GM23338 (cell line): ENCODE results near the gene CASP8. TPM values are rescaled to one million over a fixed set of nuclear protein-coding genes. Genes with fewer than 3 reads are reported as not detected.

ENCODE experiments used
- ATAC-seq: fragments of 200-7000 bp; cut with Tn5 transposase; 3 replicates; pipeline ENCODE4 v1.9.1; 2020
- DNase-seq: peaks from one replicate; pipeline ENCODE4 v3.0.0-alpha.2; 2015; ENCODE audit warnings: low spot score
- H2AFZ ChIP-seq: fragments of 200-600 bp; sonication (generic); 2 replicates; pipeline ENCODE4 v1.8.0; 2016; ENCODE audit warnings: antibody characterized with exemption, mild to moderate bottlenecking, moderate library complexity
- H3F3A ChIP-seq: fragments of 200-600 bp; sonication (generic); replicated peaks from 2 replicates; pipeline ENCODE4 v1.8.0; 2017; ENCODE audit warnings: antibody characterized with exemption, mixed run types, low read depth
- H3K27ac ChIP-seq: fragments of 200-600 bp; sonication (generic); 2 replicates; pipeline ENCODE4 v1.6.1; 2016; ENCODE audit warnings: low read depth
- H3K27me3 ChIP-seq: fragments of 200-600 bp; sonication (generic); 2 replicates; pipeline ENCODE4 v1.8.0; 2016; ENCODE audit warnings: mild to moderate bottlenecking, mixed run types, moderate library complexity; ENCODE audit not compliant: insufficient read depth
- H3K36me3 ChIP-seq: fragments of 200-600 bp; sonication (generic); 2 replicates; pipeline ENCODE4 v1.8.0; 2016; ENCODE audit warnings: mild to moderate bottlenecking; ENCODE audit not compliant: insufficient read depth
- H3K4me1 ChIP-seq: fragments of 200-600 bp; sonication (generic); 2 replicates; pipeline ENCODE4 v1.8.0; 2016; ENCODE audit warnings: mild to moderate bottlenecking, moderate library complexity; ENCODE audit not compliant: insufficient read depth
- H3K4me2 ChIP-seq: fragments of 200-600 bp; sonication (generic); 2 replicates; pipeline ENCODE4 v1.7.1; 2017; ENCODE audit warnings: mixed run types
- H3K4me3 ChIP-seq: fragments of 200-600 bp; sonication (generic); 2 replicates; pipeline ENCODE4 v1.6.1; 2016; ENCODE audit warnings: mixed run types
- H3K79me2 ChIP-seq: fragments of 200-600 bp; sonication (generic); replicated peaks from 2 replicates; pipeline ENCODE4 v1.8.0; 2017; ENCODE audit warnings: mild to moderate bottlenecking; ENCODE audit not compliant: insufficient read depth
- H3K9me2 ChIP-seq: fragments of 200-600 bp; sonication (generic); 2 replicates; pipeline ENCODE4 v1.8.0; 2017; ENCODE audit not compliant: insufficient read depth
- H4K20me1 ChIP-seq: fragments of 200-600 bp; sonication (generic); replicated peaks from 2 replicates; pipeline ENCODE4 v1.8.0; 2017; ENCODE audit warnings: mild to moderate bottlenecking; ENCODE audit not compliant: insufficient read depth
- H3K27ac Mint-ChIP-seq: 2 replicates; pipeline ENCODE4 v1.8.0; 2020; ENCODE audit warnings: inconsistent platforms, mild to moderate bottlenecking, moderate library complexity, mixed read lengths
- H3K27me3 Mint-ChIP-seq: 3 replicates; pipeline ENCODE4 v1.8.0; 2022; ENCODE audit warnings: low read depth, mild to moderate bottlenecking, moderate library complexity, mixed read lengths, inconsistent platforms; ENCODE audit not compliant: insufficient read depth, poor library complexity
- H3K36me3 Mint-ChIP-seq: 3 replicates; pipeline ENCODE4 v1.8.0; 2021; ENCODE audit warnings: low read depth, mild to moderate bottlenecking, inconsistent platforms, moderate library complexity, mixed read lengths
- H3K4me1 Mint-ChIP-seq: 3 replicates; pipeline ENCODE4 v1.8.0; 2020; ENCODE audit warnings: mild to moderate bottlenecking, inconsistent platforms, mixed read lengths
- H3K4me3 Mint-ChIP-seq: 3 replicates; pipeline ENCODE4 v1.8.0; 2021; ENCODE audit warnings: moderate library complexity, mild to moderate bottlenecking, inconsistent platforms, mixed read lengths
- H3K9me3 Mint-ChIP-seq: 3 replicates; pipeline ENCODE4 v1.8.0; 2020; ENCODE audit warnings: moderate library complexity, mild to moderate bottlenecking, inconsistent platforms, mixed read lengths
- CREB1 ChIP-seq: fragments of 250-450 bp; sonication (Bioruptor Pico); IDR thresholded peaks from 2 replicates; pipeline ENCODE4 v1.5.0; 2020; ENCODE audit warnings: low read depth, mild to moderate bottlenecking, moderate library complexity
- CTCF ChIP-seq, 2 experiments: fragments of 200-600 bp in 1 of 2; sonication (generic) in 1 of 2; conservative IDR thresholded peaks; 2 replicates each; pipeline versions ENCODE4 v1.5.1 to v1.6.1; 2016 to 2017; ENCODE audit warnings: antibody characterized with exemption in 2 of 2, low read depth in 2 of 2, mild to moderate bottlenecking in 2 of 2, moderate library complexity in 1 of 2
- ETS1 ChIP-seq: IDR thresholded peaks from 2 replicates; pipeline ENCODE4 v1.6.1; 2016; ENCODE audit warnings: antibody characterized with exemption
- EZH2 ChIP-seq: fragments of 200-600 bp; sonication (generic); IDR thresholded peaks from one replicate; pipeline ENCODE4 v1.8.0; 2017; ENCODE audit warnings: antibody characterized with exemption, mild to moderate bottlenecking, low read depth; ENCODE audit not compliant: unreplicated experiment
- EZH2phosphoT487 ChIP-seq: fragments of 200-600 bp; sonication (generic); IDR thresholded peaks from one replicate; pipeline ENCODE4 v1.8.1; 2018; ENCODE audit warnings: antibody characterized with exemption; ENCODE audit not compliant: unreplicated experiment
- JUNB ChIP-seq: IDR thresholded peaks from one replicate; pipeline ENCODE4 v1.6.1; 2016; ENCODE audit warnings: antibody characterized with exemption; ENCODE audit not compliant: unreplicated experiment
- NANOG ChIP-seq: IDR thresholded peaks from 2 replicates; pipeline ENCODE4 v1.6.1; 2016; ENCODE audit warnings: antibody characterized with exemption, borderline replicate concordance
- POLR2AphosphoS5 ChIP-seq: IDR thresholded peaks from 2 replicates; pipeline ENCODE4 v1.6.1; 2016; ENCODE audit warnings: antibody characterized with exemption, low read depth
- REST ChIP-seq: IDR thresholded peaks from one replicate; pipeline ENCODE4 v1.6.1; 2018; ENCODE audit warnings: antibody characterized with exemption; ENCODE audit not compliant: unreplicated experiment
- ZNF114 ChIP-seq: fragments of 250-450 bp; sonication (Bioruptor Pico); IDR thresholded peaks from 2 replicates; pipeline ENCODE4 v1.5.0; 2020; ENCODE audit warnings: mild to moderate bottlenecking, moderate library complexity
- ZNF331 ChIP-seq: fragments of 250-450 bp; sonication (Bioruptor Pico); IDR thresholded peaks from 2 replicates; pipeline ENCODE4 v1.5.0; 2020; ENCODE audit warnings: low read depth, mild to moderate bottlenecking, moderate library complexity
- polyA plus RNA-seq: library from polyadenylated mRNA; unstranded; fragments of >200 nt; fragmentation: Nextera tagmentation; extraction: Ambion mirVana; gene quantifications from 2 replicates; pipeline ENCODE4 v1.2.1, GENCODE V29; 2016
- total RNA-seq: library from RNA; depleted of rRNA; stranded (reverse); fragments of >200 nt; shearing (Covaris generic); gene quantifications from 2 replicates; pipeline ENCODE4 v1.2.3, GENCODE V29; 2014

CASP8 gene
- total and polyA plus RNA-seq, 2 experiments from 2014 or later = 2.3 to 3.6 TPM

- no peak for TF ChIP-seq ETS1
- TF ChIP-seq ZNF114 = no peak
- TF ChIP-seq NANOG = no peak
- no peak for TF ChIP-seq REST
- no peak; the same call in 1 of the 2 replicates for TF ChIP-seq CREB1 (CRISPR knock-in tag)
- TF ChIP-seq EZH2 = no peak
- TF ChIP-seq POLR2AphosphoS5 = no peak
- TF ChIP-seq ZNF331 (CRISPR knock-in tag) = no peak
- no peak for TF ChIP-seq CTCF (conservative IDR thresholded peaks at IDR 0.05; ENCODE audit: low read depth in 2 of 2)
- no peak for TF ChIP-seq EZH2phosphoT487
- TF ChIP-seq JUNB = no peak
Observed at GRCh38 chr2:201220102-201220570, 40.2 kb upstream of the CASP8 start (continued).

- no peaks in the 10 kb centered on the region for H3K36me3 ChIP-seq
- no peak overlapping the region for H3K4me3 Mint-ChIP-seq
- H3K27ac ChIP-seq = no peak overlapping the region
- H3K9me3 Mint-ChIP-seq = no peaks in the 10 kb centered on the region; the same call in 1 of the 3 replicates
- peaks cover 10% of the 10 kb centered on the region; the same call in 1 of the 3 replicates for H3K36me3 Mint-ChIP-seq
- peaks cover 24% of the 10 kb centered on the region for H3K4me1 Mint-ChIP-seq
- no peaks in the 10 kb centered on the region for H3F3A ChIP-seq
- no peaks in the 10 kb centered on the region for H3K79me2 ChIP-seq
- no peak overlapping the region for H3K4me3 ChIP-seq
- peaks cover 2% of the 10 kb centered on the region for H3K27me3 Mint-ChIP-seq
- no peak overlapping the region for H2AFZ ChIP-seq
- H3K4me2 ChIP-seq = no peak overlapping the region
- no peaks in the 10 kb centered on the region; the same call in 1 of the 2 replicates for H3K9me2 ChIP-seq
- no peak overlapping the region for H3K27ac Mint-ChIP-seq
- no peaks in the 10 kb centered on the region for H3K27me3 ChIP-seq
- no peaks in the 10 kb centered on the region for H4K20me1 ChIP-seq
- no peak for DNase-seq
- no peak for ATAC-seq
- H3K4me1 ChIP-seq = peaks cover 19% of the 10 kb centered on the region
- no peak for TF ChIP-seq ZNF331 (CRISPR knock-in tag)
- TF ChIP-seq REST = no peak
- no peak for TF ChIP-seq CTCF (conservative IDR thresholded peaks at IDR 0.05; ENCODE audit: low read depth in 2 of 2)
- no peak for TF ChIP-seq JUNB
- TF ChIP-seq NANOG = no peak
- no peak for TF ChIP-seq ZNF114
- TF ChIP-seq ETS1 = no peak
Observed at GRCh38 chr2:201223089-201224073, 37.0 kb upstream of the CASP8 start.
